Mucosa of descending colon (tissue), 3 donors: Measurements from ENCODE around the gene PHTF1. TPM values are rescaled to one million over a fixed set of nuclear protein-coding genes. Genes with fewer than 3 reads are reported as not detected.

Source experiments
- ATAC-seq: fragments of 200-7000 bp; cut with Tn5 transposase; one replicate; pipeline ENCODE4 v1.9.1; 2020; ENCODE audit warnings: mild to moderate bottlenecking, moderate library complexity
- DNase-seq, 3 donors: peaks; one replicate each; pipeline ENCODE4 v3.0.0-alpha.2; 2020
- H3K36me3 ChIP-seq: fragments of 200-600 bp; one replicate; pipeline ENCODE4 v1.8.0; 2021; ENCODE audit warnings: low read depth, mild to moderate bottlenecking
- H3K4me1 ChIP-seq: fragments of 200-600 bp; one replicate; pipeline ENCODE4 v1.8.0; 2021; ENCODE audit warnings: low read depth, mild to moderate bottlenecking
- H3K4me3 ChIP-seq: fragments of 200-600 bp; one replicate; pipeline ENCODE4 v1.8.0; 2021; ENCODE audit warnings: mild to moderate bottlenecking
- H3K9me3 ChIP-seq: fragments of 200-600 bp; one replicate; pipeline ENCODE4 v1.8.0; 2021; ENCODE audit warnings: mild to moderate bottlenecking
- CTCF ChIP-seq: fragments of 200-600 bp; IDR thresholded peaks from one replicate; pipeline ENCODE4 v1.8.0; 2022; ENCODE audit warnings: antibody characterized with exemption, mild to moderate bottlenecking
- intact Hi-C, 2 donors: fragments of 100-400 bp; cut with DNase I in 1 of 2; cut with micrococcal nuclease in 1 of 2; formaldehyde crosslinking; loops; one replicate each; pipeline versions ENCODE4 v1.11.0 to v1.11.1; 2022; cut with DNase I, micrococcal nuclease
- total RNA-seq, 3 donors: library from RNA; stranded (reverse); fragmentation: NEBNext Ultra II Directional in 2 of 3; extraction: Animal tissue kit (Norgen Biotek cat#: 25700) in 2 of 3; gene quantifications; one replicate each; pipeline versions ENCODE4 v1.2.1 to v1.2.4, GENCODE V29; 2021 to 2023
- donor health status: DM: no; HTN: no; CAD: no; lungs with moderate emphysema.
- donor health status: DM: no; HTN: no; CAD: no.
- donor health status: DM: no; HTN: yes; CAD: no.

PHTF1 gene
- total RNA-seq, 3 donors from 2014 or later: 8.7 to 14.6 (median 10.8) TPM

- TF ChIP-seq CTCF: no peak
- DNase-seq (no peak), ATAC-seq (no peak)
- H3K4me3 ChIP-seq: no peak overlapping the region
- H3K36me3 ChIP-seq: peaks cover 11% of the 10 kb centered on the region
- no peaks in the 10 kb centered on the region for H3K9me3 ChIP-seq
- no peaks in the 10 kb centered on the region for H3K4me1 ChIP-seq
- intact Hi-C loops: loop anchor here (10.0 kb wide), 2 partner anchors 528 to 538 kb away; no protein-coding TSS in a partner anchor
These were observed 86.8 kb downstream of the PHTF1 start for GRCh38 chr1:113672491-113672890.

GRCh38 chr1:113670650-113671049 lies 88.6 kb downstream of the PHTF1 start:
- intact Hi-C loops: loop anchor here (10.0 kb wide), 2 partner anchors 526 to 536 kb away; no protein-coding TSS in a partner anchor
- no peak for TF ChIP-seq CTCF
- no peak for ATAC-seq
- Histone ChIP-seq H3K9me3 (no peaks in the 10 kb centered on the region), H3K4me3 (no peak overlapping the region), H3K36me3 (peaks cover 11% of the 10 kb centered on the region), H3K4me1 (no peaks in the 10 kb centered on the region)
- DNase-seq: no peak

- peak in 1 of 3 donors; percentile 8 for DNase-seq
- intact Hi-C loops: loop anchor here (10.0 kb wide), 2 partner anchors 525 to 535 kb away; no protein-coding TSS in a partner anchor
- no peak for TF ChIP-seq CTCF
These were observed 89.3 kb downstream of the PHTF1 start for GRCh38 chr1:113669988-113670387.

GRCh38 chr1:113666126-113666525 lies 93.2 kb downstream of the PHTF1 start:
- ATAC-seq (no peak), DNase-seq (no peak)
- no peaks in the 10 kb centered on the region for H3K4me1 ChIP-seq
- no peaks in the 10 kb centered on the region for H3K36me3 ChIP-seq
- TF ChIP-seq CTCF: no peak
- no peaks in the 10 kb centered on the region for H3K9me3 ChIP-seq
- H3K4me3 ChIP-seq: no peak overlapping the region
- intact Hi-C loops: no loop called here

More at GRCh38 chr1:113669988-113670387, 89.3 kb downstream of the PHTF1 start:
- Histone ChIP-seq H3K4me1 (no peaks in the 10 kb centered on the region), H3K36me3 (peaks cover 11% of the 10 kb centered on the region), H3K9me3 (no peaks in the 10 kb centered on the region), H3K4me3 (no peak overlapping the region)
- peak; percentile 33 for ATAC-seq

GRCh38 chr1:113665071-113665470 lies 94.2 kb downstream of the PHTF1 start:
- DNase-seq (no peak), ATAC-seq (no peak)
- Histone ChIP-seq H3K36me3 (no peaks in the 10 kb centered on the region), H3K4me1 (no peaks in the 10 kb centered on the region), H3K4me3 (no peak overlapping the region), H3K9me3 (no peaks in the 10 kb centered on the region)
- intact Hi-C loops: no loop called here
- no peak for TF ChIP-seq CTCF
